Right lobe of liver (tissue), 4 donors: ENCODE results near the gene LRWD1.
"Not testable (repeated sequence)": the region's sequence is repeated elsewhere in the genome, so short reads cannot be mapped to it uniquely, and the experiment has no call there.

Experiments used
- CTCF ChIP-seq, 4 donors: fragments of 200-600 bp in 3 of 4; fragments of 450-650 bp in 1 of 4; IDR thresholded peaks; one replicate each; pipeline versions ENCODE4 v1.5.1 to v1.8.0; 2016 to 2022; ENCODE audit warnings: antibody characterized with exemption in 4 of 4, mild to moderate bottlenecking in 2 of 4
- POLR2A ChIP-seq: fragments of 450-650 bp; IDR thresholded peaks from one replicate; pipeline ENCODE4 v1.6.1; 2017; ENCODE audit warnings: antibody characterized with exemption, mild to moderate bottlenecking
- donor health status: DM: no; HTN: no; CAD: no.
- donor health status: DM: no; HTN: no; CAD: no.
- donor health status: DM: no; HTN: yes; CAD: no.

DNA sequence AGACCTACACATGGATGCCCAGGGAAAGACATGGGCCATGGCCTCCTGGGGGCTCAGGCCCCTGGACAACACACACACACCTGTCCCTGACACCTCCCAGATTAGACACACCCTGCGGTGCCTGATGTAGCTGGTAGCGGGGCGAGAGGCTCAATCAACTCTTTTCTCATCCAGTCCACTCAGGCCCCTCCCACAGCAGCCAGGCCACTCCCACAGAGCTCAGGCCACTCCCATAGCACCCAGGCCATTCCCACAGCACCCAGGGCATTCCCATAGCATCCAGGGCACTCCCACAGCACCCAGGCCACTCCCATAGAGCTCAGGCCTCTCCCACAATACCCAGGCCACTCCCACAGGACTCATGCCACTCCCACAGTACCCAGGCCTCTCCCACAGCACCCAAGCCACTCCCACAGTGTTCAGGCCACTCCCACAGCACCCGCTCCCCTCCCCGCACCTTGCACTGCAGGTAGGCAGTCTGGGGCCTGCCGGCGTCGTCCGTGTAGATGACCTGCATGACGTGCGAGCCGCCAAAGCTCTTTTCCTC, 25.8 kb downstream of the LRWD1 start:
- not testable (repeated sequence) for TF ChIP-seq CTCF (IDR thresholded peaks at IDR 0.05); POLR2A
